ENCODE measurements around the gene PIK3CD. TPM values are rescaled to one million over a fixed set of nuclear protein-coding genes. Genes with fewer than 3 reads are reported as not detected.

The PIK3CD gene
- total RNA-seq, 4 donors from 2014 or later, result 16.5 to 23.0 (median 18.2) TPM

DNA sequence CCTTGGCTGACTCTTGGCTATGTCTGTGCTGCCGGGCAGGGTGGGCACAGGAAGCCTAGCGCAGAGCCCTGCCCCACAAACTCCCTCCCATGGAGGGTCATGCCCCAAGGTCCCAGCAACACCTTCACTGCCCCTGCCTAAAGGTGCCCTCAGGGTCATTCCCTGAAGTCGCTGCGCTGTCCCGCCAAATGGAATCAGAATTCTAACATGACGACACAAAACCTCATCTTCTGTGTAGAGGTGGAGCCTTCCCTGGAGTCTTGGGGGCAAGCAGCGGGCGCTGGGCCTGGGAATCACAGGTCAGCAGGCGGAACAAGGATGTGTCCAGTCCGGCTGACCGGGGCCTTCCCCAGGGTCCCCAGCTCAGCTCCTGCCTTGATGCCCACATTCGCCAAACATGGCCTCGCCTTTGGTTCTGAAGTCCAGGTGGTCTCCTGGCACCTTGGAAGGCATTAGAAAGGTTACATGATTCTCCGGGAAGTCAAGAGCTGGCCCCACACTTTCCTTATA lies 45.5 kb upstream of the PIK3CD start:
- DNase-seq (ENCODE audit: low spot score) (no peak), ATAC-seq (ENCODE audit: low FRiP score) (no peak)
- TF ChIP-seq, protein P1, sequence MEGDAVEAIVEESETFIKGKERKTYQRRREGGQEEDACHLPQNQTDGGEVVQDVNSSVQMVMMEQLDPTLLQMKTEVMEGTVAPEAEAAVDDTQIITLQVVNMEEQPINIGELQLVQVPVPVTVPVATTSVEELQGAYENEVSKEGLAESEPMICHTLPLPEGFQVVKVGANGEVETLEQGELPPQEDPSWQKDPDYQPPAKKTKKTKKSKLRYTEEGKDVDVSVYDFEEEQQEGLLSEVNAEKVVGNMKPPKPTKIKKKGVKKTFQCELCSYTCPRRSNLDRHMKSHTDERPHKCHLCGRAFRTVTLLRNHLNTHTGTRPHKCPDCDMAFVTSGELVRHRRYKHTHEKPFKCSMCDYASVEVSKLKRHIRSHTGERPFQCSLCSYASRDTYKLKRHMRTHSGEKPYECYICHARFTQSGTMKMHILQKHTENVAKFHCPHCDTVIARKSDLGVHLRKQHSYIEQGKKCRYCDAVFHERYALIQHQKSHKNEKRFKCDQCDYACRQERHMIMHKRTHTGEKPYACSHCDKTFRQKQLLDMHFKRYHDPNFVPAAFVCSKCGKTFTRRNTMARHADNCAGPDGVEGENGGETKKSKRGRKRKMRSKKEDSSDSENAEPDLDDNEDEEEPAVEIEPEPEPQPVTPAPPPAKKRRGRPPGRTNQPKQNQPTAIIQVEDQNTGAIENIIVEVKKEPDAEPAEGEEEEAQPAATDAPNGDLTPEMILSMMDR (IDR thresholded peaks at IDR 0.05), result no peak

GRCh38 chr1:9606458-9606857 lies 45.1 kb upstream of the PIK3CD start:
- DNase-seq (ENCODE audit: low spot score) (no peak), ATAC-seq (ENCODE audit: low FRiP score) (no peak)
- TF ChIP-seq, protein P1 (IDR thresholded peaks at IDR 0.05), result no peak

DNA sequence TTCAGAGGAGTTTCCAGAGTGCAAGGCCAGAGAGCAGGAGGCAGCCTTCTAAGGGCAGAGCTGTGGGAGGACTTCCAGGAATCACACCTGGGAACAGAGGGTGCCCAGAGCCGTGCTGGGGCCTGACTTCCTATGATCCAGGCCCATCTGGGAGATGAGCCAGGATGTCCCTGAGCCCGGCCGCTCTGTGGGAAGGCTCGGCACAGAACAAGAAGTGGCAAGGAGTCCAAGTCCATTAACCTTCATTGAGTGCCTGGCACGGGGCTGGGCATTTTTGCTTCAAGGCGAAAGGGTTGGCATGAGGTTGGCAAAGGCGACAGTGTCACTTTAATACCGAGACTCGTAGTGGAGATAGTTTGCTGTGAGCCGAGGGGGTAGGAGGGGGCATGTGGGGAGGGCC lies 44.6 kb upstream of the PIK3CD start:
- no peak for ATAC-seq (ENCODE audit: low FRiP score)
- TF ChIP-seq, protein P1 (IDR thresholded peaks at IDR 0.05), result no peak
- no peak for DNase-seq (ENCODE audit: low spot score)

DNA sequence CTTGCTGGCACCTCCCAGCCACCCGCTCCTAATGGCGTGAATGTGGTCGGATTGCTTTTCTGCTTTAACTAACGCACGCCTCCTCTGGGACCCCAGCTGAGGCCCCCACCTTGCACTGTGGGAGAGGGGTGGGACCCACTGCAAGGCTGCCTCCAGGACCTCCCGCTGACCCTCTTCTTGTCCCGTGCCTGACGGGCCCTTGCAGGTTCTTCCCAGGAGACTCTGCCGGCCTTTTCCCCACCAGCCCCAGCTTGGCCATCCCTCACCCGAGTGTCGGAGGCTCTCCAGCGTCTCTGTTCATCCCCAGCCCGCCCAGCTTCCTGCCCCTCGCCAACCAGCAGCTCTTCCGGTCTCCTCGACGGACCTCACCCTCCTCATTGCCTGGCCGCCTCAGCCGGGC lies 44.2 kb upstream of the PIK3CD start:
- TF ChIP-seq, protein P1 (IDR thresholded peaks at IDR 0.05), result no peak
- no peak for DNase-seq (ENCODE audit: low spot score)
- ATAC-seq (ENCODE audit: low FRiP score), result no peak

DNA sequence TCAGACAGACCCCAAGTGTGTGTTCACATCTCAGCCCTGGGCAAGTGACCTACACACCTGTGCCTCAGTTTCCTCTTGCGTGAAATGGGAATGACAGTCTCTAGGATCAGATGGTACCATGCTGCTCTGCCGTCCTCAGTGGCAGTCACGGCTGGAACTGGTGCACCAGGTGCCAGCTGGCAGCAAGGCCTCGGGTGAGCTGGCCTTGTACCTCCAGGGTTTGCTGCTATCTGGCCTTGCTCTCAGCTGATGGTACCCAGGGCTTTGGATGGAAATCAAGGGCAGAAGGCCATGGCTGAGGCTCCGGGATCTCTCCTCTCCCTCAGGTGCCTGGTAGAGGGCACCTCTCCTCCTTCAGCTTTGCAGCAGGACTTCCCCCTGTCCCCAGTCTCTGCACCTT lies 41.5 kb upstream of the PIK3CD start:
- DNase-seq (ENCODE audit: low spot score), result no peak
- no peak for ATAC-seq (ENCODE audit: low FRiP score)

GRCh38 chr1:9610548-9610947 lies 41.0 kb upstream of the PIK3CD start:
- no peak for DNase-seq (ENCODE audit: low spot score)
- no peak for ATAC-seq (ENCODE audit: low FRiP score)

More for the DNA sequence above, 41.5 kb upstream of the PIK3CD start:
- TF ChIP-seq, protein P1 (IDR thresholded peaks at IDR 0.05), result no peak

GRCh38 chr1:9611716-9612115 lies 39.8 kb upstream of the PIK3CD start:
- no peak for ATAC-seq (ENCODE audit: low FRiP score)
- DNase-seq (ENCODE audit: low spot score), result no peak
- TF ChIP-seq, protein P1 (IDR thresholded peaks at IDR 0.05), result no peak

More at GRCh38 chr1:9610548-9610947, 41.0 kb upstream of the PIK3CD start:
- TF ChIP-seq, protein P1 (IDR thresholded peaks at IDR 0.05), result no peak
